SJSA1 (cell line): ENCODE data around the gene DUSP8. TPM values are rescaled to one million over a fixed set of nuclear protein-coding genes. Genes with fewer than 3 reads are reported as not detected.
"Not testable (repeated sequence)": the region's sequence is repeated elsewhere in the genome, so short reads cannot be mapped to it uniquely, and the experiment has no call there.

Experiments used
- DNase-seq, 2 experiments: peaks; one replicate each; pipeline ENCODE4 v3.0.0-alpha.2; 2015 to 2020; ENCODE audit warnings: low spot score in 2 of 2, low read depth in 1 of 2
- H3K27ac ChIP-seq: fragments of 250-450 bp; sonication (Bioruptor Pico); 2 replicates; pipeline ENCODE4 v1.5.1; 2020; ENCODE audit warnings: mild to moderate bottlenecking, moderate library complexity
- H3K27me3 ChIP-seq: fragments of 250-450 bp; sonication (Bioruptor Pico); replicated peaks from 2 replicates; pipeline ENCODE4 v1.5.1; 2020; ENCODE audit warnings: mild to moderate bottlenecking, moderate library complexity
- H3K36me3 ChIP-seq: fragments of 250-450 bp; sonication (Bioruptor Pico); 2 replicates; pipeline ENCODE4 v1.5.1; 2020; ENCODE audit warnings: mild to moderate bottlenecking
- H3K4me1 ChIP-seq: fragments of 250-450 bp; sonication (Bioruptor Pico); replicated peaks from 2 replicates; pipeline ENCODE4 v1.6.1; 2021; ENCODE audit warnings: mild to moderate bottlenecking
- H3K4me3 ChIP-seq: fragments of 250-450 bp; sonication (Bioruptor Pico); 2 replicates; pipeline ENCODE4 v1.5.1; 2020; ENCODE audit warnings: mild to moderate bottlenecking
- H3K9me3 ChIP-seq: fragments of 250-450 bp; sonication (Bioruptor Pico); replicated peaks from 2 replicates; pipeline ENCODE4 v1.5.1; 2020; ENCODE audit warnings: mild to moderate bottlenecking
- total RNA-seq: library from RNA; depleted of rRNA; stranded (reverse); fragments of >200 nt; shearing (Covaris generic); gene quantifications from 2 replicates; pipeline ENCODE4 v1.2.3, GENCODE V29; 2014

The DUSP8 gene
- total RNA-seq, 1 experiment from 2014 or later: 0.82 TPM

GRCh38 chr11:1597994-1598380 lies 25.9 kb upstream of the DUSP8 start, which contains the start of gene KRTAP5-2:
Gene KRTAP5-2 (minus strand): TSS chr11:1598294. CDS start chr11:1598250, 44 bp downstream.
- Histone ChIP-seq H3K9me3 (no peaks in the 10 kb centered on the region), H3K36me3 (no peaks in the 10 kb centered on the region), H3K27ac (no peak within 1 kb of the TSS), H3K4me3 (no peak within 1 kb of the TSS), H3K27me3 (0 out of 2 replicates have a peak, but pooled peaks cover 2% of the 10 kb centered on the region), H3K4me1 (no peaks in the 10 kb centered on the region)
- no peak for DNase-seq

GRCh38 chr11:1597331-1597993 lies 25.4 kb upstream of the DUSP8 start:
- Histone ChIP-seq H3K27ac (no peak overlapping the region), H3K9me3 (no peaks in the 10 kb centered on the region), H3K36me3 (no peaks in the 10 kb centered on the region), H3K4me1 (no peaks in the 10 kb centered on the region), H3K4me3 (no peak overlapping the region), H3K27me3 (0 out of 2 replicates have a peak, but pooled peaks cover 2% of the 10 kb centered on the region)
- no peak for DNase-seq

DNA sequence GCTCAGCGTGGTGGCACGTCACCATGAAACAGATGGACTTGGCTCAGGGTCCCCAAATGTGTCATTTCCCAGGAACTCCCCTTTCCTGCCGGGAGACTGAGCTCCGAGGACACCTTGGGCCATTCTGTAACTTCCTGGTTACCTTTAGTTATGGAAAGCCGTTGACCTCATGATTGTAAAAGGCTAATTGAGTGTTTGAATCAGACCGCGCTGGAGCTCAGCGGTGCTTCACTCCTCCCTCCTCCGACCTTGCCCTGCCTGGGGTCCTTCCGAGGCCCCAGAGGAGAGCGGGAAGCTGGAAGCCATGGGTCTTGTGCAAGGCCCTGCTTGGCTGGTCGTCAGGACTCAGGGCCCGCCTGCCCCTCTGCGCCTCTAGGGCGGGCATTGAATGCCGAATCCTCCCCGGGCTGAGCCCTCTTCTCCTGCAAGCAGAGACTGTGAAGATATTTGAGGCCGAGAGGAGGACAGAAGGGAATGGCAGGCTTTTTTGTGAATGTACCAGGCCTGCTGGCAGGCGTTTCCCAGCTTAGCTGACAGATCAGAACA lies 24.6 kb upstream of the DUSP8 start:
- not testable (repeated sequence) for H3K36me3 ChIP-seq, DNase-seq, H3K27me3 ChIP-seq, H3K27ac ChIP-seq, H3K9me3 ChIP-seq, H3K4me1 ChIP-seq, H3K4me3 ChIP-seq

DNA sequence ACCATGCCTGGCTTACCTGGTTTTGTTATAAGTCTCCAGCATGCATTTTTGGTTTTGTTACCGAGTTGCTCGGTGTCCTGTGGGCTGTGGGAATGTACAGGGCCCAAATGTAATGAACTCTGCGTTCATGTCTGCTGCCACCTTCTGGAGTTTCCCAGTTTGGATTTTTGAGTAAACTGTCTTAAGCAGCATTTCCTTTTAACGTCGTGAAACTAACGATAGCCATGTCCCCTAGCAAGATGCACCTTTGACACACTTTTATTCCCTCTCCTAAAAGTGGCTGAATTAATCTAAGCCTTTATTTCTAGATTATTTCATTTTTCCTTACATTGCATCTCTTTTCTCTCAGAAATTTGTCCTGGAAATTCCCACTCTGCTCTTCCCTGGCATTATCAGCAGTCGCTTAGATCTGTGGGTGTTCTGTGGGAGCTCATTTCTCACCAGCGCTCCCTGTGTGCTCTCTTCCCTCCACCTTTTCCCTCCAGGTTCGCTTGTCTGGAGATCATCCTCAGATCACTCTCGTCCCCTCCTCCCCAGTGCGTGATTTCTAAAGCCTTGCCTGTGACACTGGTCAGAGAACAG lies 24.0 kb upstream of the DUSP8 start:
- not testable (repeated sequence) for H3K4me1 ChIP-seq, H3K36me3 ChIP-seq, H3K27me3 ChIP-seq, H3K27ac ChIP-seq, H3K4me3 ChIP-seq, H3K9me3 ChIP-seq, DNase-seq

DNA sequence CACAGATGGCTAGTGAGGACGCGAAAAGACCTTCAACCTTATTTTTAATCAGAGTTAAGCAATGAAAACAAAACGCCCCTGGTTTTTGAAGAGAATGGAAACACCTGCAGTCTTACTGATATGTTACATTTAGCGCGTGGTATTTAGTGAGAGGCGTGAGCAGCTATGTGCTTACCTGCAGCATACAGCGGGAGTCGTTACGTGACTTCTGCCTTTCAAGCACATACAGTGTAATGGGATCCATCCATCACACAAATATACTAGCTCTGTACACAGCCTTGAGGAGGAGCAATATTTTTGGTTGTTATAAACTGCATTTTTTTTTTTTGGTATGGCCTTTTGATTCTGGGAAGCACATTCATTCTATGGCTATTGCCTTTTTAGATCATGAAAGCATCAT lies 20.6 kb upstream of the DUSP8 start:
- Histone ChIP-seq H3K4me1 (no peaks in the 10 kb centered on the region), H3K27me3 (0 out of 2 replicates have a peak, but pooled peaks cover 2% of the 10 kb centered on the region), H3K36me3 (no peaks in the 10 kb centered on the region), H3K9me3 (no peaks in the 10 kb centered on the region), H3K27ac (no peak overlapping the region), H3K4me3 (no peak overlapping the region)
- no peak for DNase-seq

DNA sequence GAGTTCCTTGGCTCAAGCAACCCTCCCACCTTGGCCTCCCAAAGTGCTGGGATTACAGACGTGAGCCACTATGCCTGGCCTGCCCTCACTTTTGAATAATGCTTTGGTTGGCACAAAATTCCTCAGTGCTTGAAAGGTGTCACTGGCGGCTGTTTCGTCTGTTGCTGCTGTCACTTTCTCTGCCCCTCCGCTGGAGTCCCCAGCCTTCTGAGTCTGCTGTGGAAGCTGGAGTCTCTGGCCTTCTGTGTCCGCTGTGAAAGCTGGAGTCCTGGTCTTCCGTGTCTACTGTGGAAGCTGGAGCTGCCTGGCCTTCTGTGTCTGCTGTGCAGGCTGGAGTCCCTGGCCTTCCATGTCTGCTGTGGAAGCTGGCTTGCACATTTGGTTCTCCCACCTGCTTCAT lies 17.9 kb upstream of the DUSP8 start:
- Histone ChIP-seq H3K36me3 (no peaks in the 10 kb centered on the region), H3K9me3 (no peaks in the 10 kb centered on the region), H3K4me3 (no peak overlapping the region), H3K27me3 (0 out of 2 replicates have a peak, but pooled peaks cover 2% of the 10 kb centered on the region), H3K27ac (no peak overlapping the region), H3K4me1 (no peaks in the 10 kb centered on the region)
- DNase-seq: no peak

DNA sequence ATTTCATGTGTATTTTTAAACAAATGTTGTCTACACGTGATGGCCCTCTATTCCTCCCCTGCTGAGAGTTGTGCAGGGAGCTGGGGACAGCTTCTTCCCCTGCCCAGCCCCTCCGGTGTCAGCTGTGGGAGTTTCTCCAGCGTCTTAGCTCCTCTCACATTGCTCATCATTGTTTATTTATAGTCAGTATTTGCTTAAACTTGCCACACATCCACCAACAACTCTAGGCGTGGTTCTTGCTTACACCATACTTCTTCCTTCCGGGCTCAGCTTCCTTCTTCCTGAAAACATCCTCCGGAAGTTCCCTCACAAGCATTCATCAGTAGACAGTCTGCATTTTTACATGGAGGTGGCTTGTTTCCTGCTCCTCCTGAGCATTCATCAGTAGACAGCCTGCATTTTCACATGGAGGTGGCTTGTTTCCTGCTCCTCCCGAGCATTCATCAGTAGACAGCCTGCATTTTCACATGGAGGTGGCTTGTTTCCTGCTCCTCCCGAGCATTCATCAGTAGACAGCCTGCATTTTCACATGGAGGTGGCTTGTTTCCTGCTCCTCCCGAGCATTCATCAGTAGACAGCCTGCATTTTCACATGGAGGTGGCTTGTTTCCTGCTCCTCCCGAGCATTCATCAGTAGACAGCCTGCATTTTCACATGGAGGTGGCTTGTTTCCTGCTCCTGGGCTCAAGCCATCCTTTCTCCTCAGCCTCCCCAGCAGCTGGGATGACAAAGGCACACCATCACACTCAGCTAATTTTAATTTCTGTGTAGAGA lies 17.3 kb upstream of the DUSP8 start:
- H3K27me3 ChIP-seq, H3K4me1 ChIP-seq: not testable (repeated sequence)

DNA sequence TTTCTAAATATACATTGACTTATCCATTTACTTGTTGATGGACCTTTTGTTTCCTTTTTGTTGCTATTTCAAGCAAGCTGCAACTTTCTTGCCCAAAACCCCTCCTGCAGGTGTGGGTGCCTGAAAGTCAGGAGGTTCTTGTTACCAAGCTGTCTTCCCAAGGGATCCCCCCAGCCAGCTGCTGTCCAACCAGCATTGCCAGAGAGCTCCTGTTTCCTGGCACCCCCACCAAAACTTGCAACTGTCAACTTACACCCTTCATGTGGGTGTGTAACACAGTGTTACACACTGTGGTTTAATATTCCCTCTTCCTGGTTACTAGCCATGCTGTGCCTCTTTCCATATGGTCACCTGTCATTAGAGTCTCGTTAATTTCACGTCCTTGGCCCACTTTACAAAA lies 14.6 kb upstream of the DUSP8 start:
- DNase-seq: no peak
- Histone ChIP-seq H3K4me1 (no peaks in the 10 kb centered on the region), H3K27me3 (no peaks in the 10 kb centered on the region; the same call in 1 of the 2 replicates), H3K36me3 (no peaks in the 10 kb centered on the region), H3K9me3 (no peaks in the 10 kb centered on the region), H3K4me3 (no peak overlapping the region), H3K27ac (no peak overlapping the region)

More for the DNA sequence above, 17.3 kb upstream of the DUSP8 start:
- DNase-seq, H3K36me3 ChIP-seq, H3K9me3 ChIP-seq, H3K4me3 ChIP-seq, H3K27ac ChIP-seq: not testable (repeated sequence)

GRCh38 chr11:1584661-1585370 lies 12.7 kb upstream of the DUSP8 start, which contains the start of gene KRTAP5-1:
Gene KRTAP5-1 (minus strand): TSS chr11:1585283. CDS start chr11:1585249, 34 bp downstream.
- H3K9me3 ChIP-seq, H3K4me3 ChIP-seq, DNase-seq, H3K36me3 ChIP-seq, H3K4me1 ChIP-seq, H3K27ac ChIP-seq, H3K27me3 ChIP-seq: not testable (repeated sequence)

- H3K27ac ChIP-seq, H3K36me3 ChIP-seq, H3K4me1 ChIP-seq, DNase-seq, H3K9me3 ChIP-seq, H3K4me3 ChIP-seq, H3K27me3 ChIP-seq: not testable (repeated sequence)
These were observed 10.8 kb upstream of the DUSP8 start for GRCh38 chr11:1582909-1583308.

GRCh38 chr11:1581976-1582375 lies 9.9 kb upstream of the DUSP8 start:
- no peaks in the 10 kb centered on the region; the same call in 1 of the 2 replicates for H3K27me3 ChIP-seq
- H3K4me1 ChIP-seq: no peaks in the 10 kb centered on the region
- no peak overlapping the region for H3K4me3 ChIP-seq
- H3K9me3 ChIP-seq: no peaks in the 10 kb centered on the region
- H3K36me3 ChIP-seq: no peaks in the 10 kb centered on the region
- H3K27ac ChIP-seq: no peak overlapping the region
- DNase-seq: no peak

DNA sequence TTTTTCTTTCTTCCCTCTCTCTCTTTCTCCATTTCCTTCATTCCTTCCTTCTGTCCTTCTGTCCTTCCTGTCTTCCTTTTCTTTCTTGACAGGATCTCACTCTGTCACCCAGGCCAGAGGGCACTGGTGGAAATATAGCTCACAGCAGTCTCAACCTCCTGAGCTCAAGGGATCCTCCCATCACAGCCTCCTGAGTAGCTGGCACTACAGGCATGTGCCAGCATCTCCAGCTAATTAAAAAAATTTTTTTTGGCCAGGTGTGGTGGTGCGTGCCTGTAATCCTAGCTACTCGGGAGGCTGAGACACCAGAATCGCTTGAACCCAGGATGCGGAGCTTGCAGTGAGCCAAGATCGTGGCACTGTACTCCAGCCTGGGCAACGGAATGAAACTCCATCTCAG lies 4.8 kb upstream of the DUSP8 start:
- Histone ChIP-seq H3K4me3 (no peak overlapping the region), H3K4me1 (peaks cover 7% of the 10 kb centered on the region; the same call in 1 of the 2 replicates), H3K27me3 (peaks cover 13% of the 10 kb centered on the region), H3K36me3 (no peaks in the 10 kb centered on the region), H3K27ac (no peak overlapping the region), H3K9me3 (no peaks in the 10 kb centered on the region)
- no peak for DNase-seq

- not testable (repeated sequence) for H3K27ac ChIP-seq, DNase-seq, H3K9me3 ChIP-seq, H3K4me3 ChIP-seq, H3K36me3 ChIP-seq
- peaks cover 13% of the 10 kb centered on the region for H3K27me3 ChIP-seq
- peaks cover 11% of the 10 kb centered on the region; the same call in 1 of the 2 replicates for H3K4me1 ChIP-seq
These were observed 3.7 kb upstream of the DUSP8 start for GRCh38 chr11:1575756-1576155.
